Right atrium auricular region (tissue), 2 donors: ENCODE data around the gene FUCA2. TPM values are rescaled to one million over a fixed set of nuclear protein-coding genes. Genes with fewer than 3 reads are reported as not detected.
"Not testable (repeated sequence)": the region's sequence is repeated elsewhere in the genome, so short reads cannot be mapped to it uniquely, and the experiment has no call there.

Experiments
- DNase-seq: peaks from one replicate; pipeline ENCODE4 v3.0.0-alpha.2; 2019; ENCODE audit warnings: low spot score
- H3K27ac ChIP-seq, 2 donors: fragments of 200-600 bp; sonication (generic); 1 replicate in 1 of 2; 2 replicates in 1 of 2; pipeline ENCODE4 v1.5.1; 2016 to 2019
- H3K27me3 ChIP-seq, 2 donors: fragments of 200-600 bp; sonication (generic); one replicate each; pipeline versions ENCODE4 v1.5.1 to v1.6.0; 2017 to 2019
- H3K36me3 ChIP-seq: fragments of 200-600 bp; sonication (generic); one replicate; pipeline ENCODE4 v1.5.1; 2016
- H3K4me1 ChIP-seq, 2 donors: fragments of 200-600 bp; sonication (generic); one replicate each; pipeline versions ENCODE4 v1.5.1 to v1.6.0; 2017 to 2019
- H3K4me3 ChIP-seq, 2 donors: fragments of 200-600 bp; sonication (generic); 1 replicate in 1 of 2; 2 replicates in 1 of 2; pipeline ENCODE4 v1.5.1; 2017 to 2019; ENCODE audit warnings: mild to moderate bottlenecking in 1 of 2, moderate library complexity in 1 of 2
- H3K9me3 ChIP-seq, 2 donors: fragments of 200-600 bp; sonication (generic); one replicate each; pipeline ENCODE4 v1.5.1; 2019
- CTCF ChIP-seq, 2 donors: fragments of 200-600 bp; sonication (generic); IDR thresholded peaks; one replicate each; pipeline ENCODE4 v1.5.1; 2019; ENCODE audit warnings: antibody characterized with exemption in 2 of 2
- total RNA-seq, 2 donors: library from RNA; depleted of rRNA; stranded (reverse); fragments of >200 nt; gene quantifications; one replicate each; pipeline ENCODE4 v1.1.0, GENCODE V29; 2016

Gene FUCA2
- total RNA-seq, 2 donors from 2014 or later: 17.3 to 27.3 TPM

DNA sequence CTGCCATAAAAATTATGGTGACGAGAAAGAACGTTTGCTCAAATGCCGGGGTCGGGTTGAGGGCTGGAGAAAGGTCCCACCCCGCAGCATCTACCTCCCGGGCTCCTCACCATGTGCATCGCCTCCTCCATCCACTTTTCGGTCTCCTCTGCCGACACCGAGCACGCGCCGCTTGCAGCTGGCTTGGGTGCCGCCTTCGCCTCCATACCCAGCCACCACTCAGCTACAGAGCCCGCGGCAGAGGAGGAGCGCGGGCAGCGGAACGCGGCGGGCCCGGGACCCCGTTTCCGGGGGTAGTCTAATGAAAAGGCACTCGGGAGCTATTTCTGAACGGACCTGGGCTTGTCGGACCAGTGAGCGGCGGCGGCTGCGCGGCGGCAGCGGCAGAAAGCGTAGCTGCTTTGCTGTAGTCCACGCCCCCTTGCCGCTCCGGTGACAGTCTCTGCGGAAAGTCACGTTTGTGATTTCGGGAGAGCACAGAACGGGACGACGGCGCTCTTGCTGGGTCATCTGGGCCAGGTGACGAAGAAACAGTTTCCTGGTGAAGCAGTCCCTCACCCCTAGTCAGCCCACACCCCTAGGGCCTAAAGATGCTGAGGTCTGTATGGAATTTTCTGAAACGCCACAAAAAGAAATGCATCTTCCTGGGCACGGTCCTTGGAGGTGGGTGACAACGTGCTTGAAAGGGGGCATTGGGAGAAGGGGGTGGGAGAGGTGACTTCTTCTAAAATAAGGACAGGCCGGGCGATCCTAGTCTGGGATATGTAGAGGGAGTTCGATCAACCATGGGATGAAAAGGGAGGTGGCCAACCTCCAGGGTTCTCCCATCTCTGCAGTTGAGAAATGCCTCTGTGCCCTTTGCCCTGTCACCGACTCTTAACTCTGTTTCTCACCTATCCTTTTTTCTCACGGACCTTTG, 60.8 kb downstream of the FUCA2 start, which contains the start of the genes ADAT2 and PEX3:
ADAT2 (minus strand) TSS at position 243 of the 919 bp plus-strand sequence; CDS start at position 206, 37 bp downstream.
PEX3 (plus strand) TSS at position 353 of the 919 bp plus-strand sequence; CDS start at position 591, 238 bp downstream.
- Histone ChIP-seq H3K4me1 (peaks cover 0 to 21% of the 10 kb centered on the region in 2 donors), H3K4me3 (peak within 1 kb of the TSS; percentile 70 to 78), H3K27me3 (no peaks in the 10 kb centered on the region), H3K9me3 (no peaks in the 10 kb centered on the region), H3K27ac (peak within 1 kb of the TSS; percentile 62 to 82), H3K36me3 (no peaks in the 10 kb centered on the region)
- DNase-seq: peak; percentile 91
- TF ChIP-seq CTCF (IDR thresholded peaks at IDR 0.05): peak in 1 of 2 donors; percentile 13

- no peaks in the 10 kb centered on the region for H3K27me3 ChIP-seq
- no peak for TF ChIP-seq CTCF (IDR thresholded peaks at IDR 0.05)
- H3K4me3 ChIP-seq: peak overlapping the region; percentile 70 to 78
- H3K9me3 ChIP-seq: no peaks in the 10 kb centered on the region
- H3K27ac ChIP-seq: peak overlapping the region; percentile 62 to 82
- H3K36me3 ChIP-seq: no peaks in the 10 kb centered on the region
- DNase-seq: no peak
- peaks cover 0 to 21% of the 10 kb centered on the region in 2 donors for H3K4me1 ChIP-seq
Observed at GRCh38 chr6:143449714-143450452, 61.6 kb downstream of the FUCA2 start.

DNA sequence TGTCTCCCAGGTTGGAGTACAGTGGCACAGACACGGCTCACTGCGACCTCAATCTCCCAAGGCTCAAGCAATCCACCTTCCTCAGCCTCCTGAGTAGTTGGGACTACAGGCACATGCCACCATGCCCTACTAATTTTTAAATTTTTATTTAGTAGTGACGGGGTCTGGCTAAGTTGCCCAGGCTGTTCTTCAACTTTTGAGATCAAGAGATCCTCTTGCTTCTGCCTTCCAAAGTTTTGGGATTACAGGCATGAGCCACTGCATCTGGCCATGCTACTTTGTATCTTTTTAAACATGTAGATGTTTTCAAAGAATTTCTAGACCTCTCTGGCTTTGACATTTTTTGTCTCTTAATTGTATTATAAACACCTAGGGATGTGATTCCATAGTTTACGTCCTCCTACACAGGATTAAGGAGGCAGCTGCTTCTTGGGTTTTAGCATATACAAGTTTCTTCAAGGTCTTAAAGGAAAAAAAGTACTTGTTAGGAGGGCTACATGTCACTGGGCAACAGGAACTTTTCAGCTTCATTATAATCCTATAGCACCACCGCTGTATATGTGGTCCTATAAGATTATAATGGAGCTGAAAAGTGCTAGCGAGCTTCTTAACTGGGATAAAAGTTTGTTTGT, 62.3 kb downstream of the FUCA2 start:
- no peaks in the 10 kb centered on the region for H3K36me3 ChIP-seq
- H3K4me3 ChIP-seq: peak overlapping the region; percentile 70 to 78
- peaks cover 0 to 21% of the 10 kb centered on the region in 2 donors for H3K4me1 ChIP-seq
- H3K9me3 ChIP-seq: no peaks in the 10 kb centered on the region
- TF ChIP-seq CTCF (IDR thresholded peaks at IDR 0.05): no peak
- no peak overlapping the region for H3K27ac ChIP-seq
- H3K27me3 ChIP-seq: no peaks in the 10 kb centered on the region
- no peak for DNase-seq

DNA sequence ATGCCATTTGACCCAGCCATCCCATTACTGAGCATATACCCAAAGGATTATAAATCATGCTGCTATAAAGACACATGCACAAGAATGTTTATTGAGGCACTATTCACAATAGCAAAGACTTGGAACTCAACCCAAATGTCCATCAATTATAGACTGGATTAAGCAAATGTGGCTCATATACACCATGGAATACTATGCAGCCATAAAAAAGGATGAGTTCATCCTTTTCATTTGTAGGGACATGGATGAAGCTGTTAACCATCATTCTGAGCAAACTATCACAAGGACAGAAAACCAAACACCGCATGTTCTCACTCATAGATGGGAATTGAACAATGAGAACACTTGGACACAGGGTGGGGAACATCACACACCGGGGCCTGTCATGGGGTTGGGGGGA, 63.7 kb downstream of the FUCA2 start:
- not testable (repeated sequence) for H3K27me3 ChIP-seq, DNase-seq, H3K4me3 ChIP-seq, H3K36me3 ChIP-seq, H3K9me3 ChIP-seq, H3K27ac ChIP-seq
- peaks cover 0 to 21% of the 10 kb centered on the region in 2 donors for H3K4me1 ChIP-seq

Other genes starting within 250 kb of the FUCA2 start
- 1 to 10 TPM; 1.0 to 2.2 TPM for gene ADAT2, start 61.0 kb downstream of the FUCA2 start, total RNA-seq
- 10 to 100 TPM in 1 of 2 donors, 1 to 10 TPM in 1; 8.4 to 14.9 TPM for gene PEX3, start 60.9 kb downstream of the FUCA2 start, total RNA-seq
- gene PHACTR2, start 166.2 kb upstream of the FUCA2 start, total RNA-seq: 10 to 100 TPM; 47.6 to 54.4 TPM